GM18520 (cell line): Measurements from ENCODE around the gene OGG1.

ENCODE experiments used
- ATAC-seq: cut with Tn5 transposase; IDR thresholded peaks from one replicate; pipeline ENCODE4 v1.9.1; 2021; ENCODE audit not compliant: unreplicated experiment

OGG1 gene

DNA sequence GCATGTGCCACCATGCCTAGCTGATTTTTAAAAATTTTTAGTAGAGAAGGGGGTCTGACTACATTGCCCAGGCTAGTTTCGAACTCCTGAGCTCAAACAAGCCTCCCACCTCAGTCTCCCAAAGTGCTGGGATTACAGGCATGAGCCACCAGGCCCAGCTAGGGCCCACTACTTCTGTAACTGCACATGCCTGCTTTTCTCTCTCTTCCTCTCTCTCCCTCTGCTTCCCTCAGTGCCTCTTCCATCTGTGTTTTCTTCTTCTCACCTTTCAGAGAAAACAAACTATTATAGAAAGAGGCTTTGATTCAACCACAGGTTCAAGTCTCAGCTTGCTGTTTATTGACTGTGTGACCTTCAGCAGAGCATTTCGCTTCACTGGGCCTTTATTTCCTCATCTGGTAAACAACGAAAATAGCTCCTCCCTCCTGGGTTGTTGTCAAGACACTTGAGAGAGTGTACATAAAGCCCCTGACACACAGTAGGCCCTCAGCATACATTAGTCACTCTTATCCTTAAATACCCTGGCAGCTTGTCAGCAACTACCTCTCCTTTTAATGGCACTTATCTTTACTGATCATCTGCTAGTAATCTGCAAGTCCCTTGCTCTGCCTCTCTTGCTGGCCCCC lies 32.3 kb downstream of the OGG1 start:
- ATAC-seq = no peak

DNA sequence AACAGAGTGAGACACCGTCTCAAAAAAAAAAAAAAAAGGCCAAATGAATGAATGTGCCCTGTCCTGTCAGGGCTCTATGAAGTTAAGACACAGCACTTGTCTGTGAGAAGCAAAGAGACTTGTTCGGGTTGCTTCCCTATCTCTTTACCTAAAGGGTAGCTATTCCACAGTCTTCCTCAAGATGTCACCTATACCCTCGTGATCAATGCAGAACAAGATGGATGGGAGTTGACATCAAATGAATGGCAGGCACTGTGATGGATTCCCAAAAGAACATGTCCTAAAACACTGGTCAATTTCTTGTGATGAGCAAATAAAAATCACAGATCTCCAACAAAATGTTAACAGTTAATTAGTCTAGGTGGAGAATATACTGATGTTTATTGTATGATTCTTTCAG lies 33.0 kb downstream of the OGG1 start:
- ATAC-seq = no peak

DNA sequence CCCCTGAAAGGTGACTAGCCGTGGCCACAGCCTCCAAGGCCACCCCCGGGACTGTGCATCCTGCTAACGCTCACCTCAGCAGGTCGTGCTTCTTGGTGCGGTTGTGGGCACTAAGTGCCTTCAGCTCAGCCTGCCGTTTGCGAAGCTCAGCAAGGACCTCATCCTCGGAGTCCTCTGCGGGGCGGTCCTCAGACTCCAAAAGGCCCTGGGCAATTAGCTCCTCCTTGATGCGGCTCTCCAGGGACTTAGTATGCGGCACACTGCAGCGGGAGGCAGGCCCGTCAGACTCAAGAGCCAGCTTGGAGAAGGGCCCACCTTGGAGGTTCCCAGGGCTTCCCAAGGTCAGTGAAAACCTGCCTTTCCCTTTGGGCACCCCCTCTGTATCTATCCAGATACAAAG lies 34.2 kb downstream of the OGG1 start:
- no peak for ATAC-seq

DNA sequence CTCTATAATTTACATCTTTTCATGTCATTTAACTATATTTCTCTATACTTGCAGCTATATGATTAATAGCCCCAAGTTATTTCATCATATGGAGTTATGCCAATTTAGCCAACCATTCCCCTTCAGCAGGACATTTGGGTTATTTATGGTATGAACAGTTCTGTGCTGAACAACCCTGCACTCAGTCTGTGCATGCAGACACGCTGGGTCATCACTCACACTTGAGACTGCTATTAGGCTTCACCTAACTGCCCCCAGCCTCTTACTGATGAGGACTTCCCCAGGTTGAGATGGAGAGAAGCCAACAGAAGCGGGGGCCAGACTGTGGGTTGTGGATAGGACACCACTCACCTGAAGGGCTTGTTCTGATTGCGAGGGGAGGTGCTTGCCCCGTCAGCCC lies 35.2 kb downstream of the OGG1 start:
- ATAC-seq = no peak

DNA sequence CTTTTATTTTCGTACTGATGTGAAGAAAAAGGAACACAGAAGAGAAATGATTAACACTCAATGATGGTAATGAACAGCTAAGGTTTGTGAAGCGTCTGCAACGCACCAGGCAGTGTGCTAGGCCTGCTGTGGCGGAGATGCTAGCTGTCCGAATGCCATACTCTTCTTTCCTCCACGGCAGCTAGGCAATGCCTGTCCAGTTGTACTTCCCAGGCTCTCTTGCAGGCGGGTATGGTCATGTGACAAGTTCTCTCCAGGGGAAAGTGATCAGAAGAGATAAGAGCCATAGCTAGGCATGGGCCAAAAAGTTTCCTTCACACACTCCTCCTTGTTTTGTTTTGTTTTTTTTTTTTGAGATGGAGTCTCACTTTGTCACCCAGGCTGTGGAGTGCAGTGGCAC lies 35.9 kb downstream of the OGG1 start:
- no peak for ATAC-seq

DNA sequence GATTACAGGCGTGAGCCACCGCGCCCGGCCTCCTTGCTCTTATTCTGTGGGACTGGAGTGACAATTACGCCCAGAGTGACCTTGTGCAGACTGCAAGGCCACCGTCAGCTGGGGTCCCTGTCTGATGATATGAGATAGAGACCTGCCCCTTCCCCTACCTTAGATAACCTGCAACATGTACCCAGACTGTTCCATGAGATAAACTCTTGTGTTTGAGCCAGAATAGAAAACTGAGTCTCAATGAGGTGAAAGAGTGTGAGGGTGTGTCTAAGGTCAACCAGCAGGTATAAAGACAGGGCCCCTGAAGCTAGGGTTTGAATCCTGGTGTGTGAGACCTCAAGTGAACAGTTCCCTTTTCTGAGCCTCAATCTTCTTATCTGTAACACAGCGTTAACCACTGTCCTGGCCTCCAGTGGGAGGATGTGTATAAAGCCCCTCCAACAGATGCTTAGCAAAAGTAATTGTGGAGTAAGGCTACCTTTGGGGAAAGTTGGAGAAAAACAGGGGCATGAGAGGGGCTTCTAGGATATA lies 36.5 kb downstream of the OGG1 start:
- no peak for ATAC-seq

DNA sequence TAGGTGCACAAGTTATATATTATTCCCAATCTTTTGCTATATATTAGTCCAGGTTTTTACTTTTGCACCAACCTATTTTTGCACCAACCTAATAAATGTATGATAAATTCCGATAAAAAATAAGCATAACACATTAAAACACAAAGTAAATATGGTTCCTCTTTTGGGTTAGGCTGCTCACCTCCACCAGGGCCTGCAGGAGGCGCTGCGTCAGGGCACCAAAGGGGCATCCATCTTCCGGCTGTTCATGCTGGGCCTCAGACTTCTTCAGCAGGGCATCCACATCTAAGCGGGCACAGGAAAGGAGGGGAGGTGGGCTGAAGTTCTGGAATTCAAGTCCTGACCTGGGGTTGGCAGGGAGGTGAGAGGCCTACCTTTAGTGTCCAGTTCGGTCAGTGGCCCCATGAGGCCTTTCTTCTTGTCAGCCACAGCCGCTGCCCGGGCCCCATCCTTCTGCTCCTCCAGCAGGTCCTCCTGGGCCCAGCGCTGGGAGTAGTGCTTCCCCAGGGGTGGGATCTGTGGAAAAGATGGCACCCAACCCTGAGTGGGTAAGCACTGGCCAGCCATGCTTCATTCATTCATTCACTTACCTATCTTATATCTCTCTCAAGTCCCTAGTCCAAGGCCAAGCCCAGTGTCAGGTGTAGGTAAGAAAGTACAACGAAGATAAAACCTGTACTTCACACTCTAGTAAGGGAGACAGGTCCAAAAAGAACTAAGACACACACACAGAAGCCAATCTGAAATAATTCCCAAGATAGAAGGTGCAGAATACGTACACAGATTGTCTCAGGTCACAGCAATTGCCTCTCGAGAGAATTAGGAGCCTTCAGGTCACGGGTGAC lies 37.3 kb downstream of the OGG1 start:
- ATAC-seq = no peak

DNA sequence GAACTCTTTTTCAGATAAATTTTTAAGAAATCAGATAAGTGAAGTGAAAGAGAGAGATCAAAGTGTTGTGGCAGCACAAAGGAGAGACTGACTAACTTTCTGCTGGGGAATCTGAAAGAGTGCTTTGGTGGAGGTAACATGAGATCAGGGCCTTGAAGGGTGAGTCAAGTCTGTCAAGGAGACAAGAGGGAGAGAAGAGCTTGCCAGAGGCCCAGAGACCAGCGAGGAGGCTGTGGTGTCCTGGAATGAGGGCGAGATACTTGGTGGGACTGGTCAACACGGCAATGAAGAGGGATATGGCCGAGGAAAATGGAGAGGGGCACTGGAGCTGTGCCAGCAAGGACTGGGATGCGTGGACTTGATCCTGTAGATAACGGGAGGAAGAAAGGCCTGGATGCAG lies 38.0 kb downstream of the OGG1 start:
- ATAC-seq = no peak

DNA sequence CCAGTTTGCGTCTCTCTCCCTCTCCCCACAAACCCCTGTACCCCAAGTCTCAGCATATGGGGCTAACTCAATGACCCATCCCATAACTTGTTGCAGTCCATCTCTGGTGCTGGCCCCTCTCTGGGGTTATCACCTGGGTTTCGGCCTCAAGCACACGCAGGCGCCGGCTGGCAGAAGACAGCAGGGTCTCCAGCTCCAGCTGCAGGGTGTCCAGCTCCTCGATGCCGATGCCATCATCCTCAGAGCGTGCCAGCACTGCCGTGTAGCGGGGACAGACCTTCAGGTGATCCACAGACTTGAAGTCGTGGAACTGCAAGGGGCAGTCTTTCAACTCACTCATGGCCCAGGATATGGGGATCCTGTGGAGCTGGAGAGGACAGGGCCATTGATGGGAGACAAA lies 41.4 kb downstream of the OGG1 start:
- ATAC-seq = no peak

DNA sequence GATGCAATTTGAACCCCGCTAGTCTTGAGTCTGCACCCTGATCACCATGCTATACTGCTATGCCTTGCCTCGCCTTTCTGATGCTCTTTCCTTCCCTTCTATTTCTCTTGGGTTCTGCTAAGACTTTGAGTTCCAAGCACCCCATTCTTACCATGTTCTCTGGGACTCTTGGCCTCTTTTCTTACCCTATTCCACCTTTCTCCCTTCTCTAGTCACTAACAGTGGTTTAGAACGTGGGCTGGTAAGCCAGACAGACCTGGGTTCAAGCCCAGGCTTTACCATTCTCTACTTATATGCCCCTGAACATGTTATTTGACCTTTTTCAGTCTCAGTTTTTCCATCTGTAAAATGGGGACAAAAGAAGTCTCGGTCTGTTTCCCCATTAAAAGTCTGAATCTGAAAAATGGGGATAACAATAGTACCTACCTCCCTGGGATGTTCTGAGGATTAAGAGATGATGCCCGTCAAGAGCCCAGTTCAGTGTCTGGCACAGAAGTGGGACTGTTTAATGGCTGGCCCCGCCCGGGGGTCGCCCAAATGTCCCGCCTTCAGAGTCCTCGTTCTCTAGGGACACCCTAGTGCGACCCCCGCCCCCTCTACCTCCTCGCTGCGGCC lies 42.1 kb downstream of the OGG1 start:
- no peak for ATAC-seq

DNA sequence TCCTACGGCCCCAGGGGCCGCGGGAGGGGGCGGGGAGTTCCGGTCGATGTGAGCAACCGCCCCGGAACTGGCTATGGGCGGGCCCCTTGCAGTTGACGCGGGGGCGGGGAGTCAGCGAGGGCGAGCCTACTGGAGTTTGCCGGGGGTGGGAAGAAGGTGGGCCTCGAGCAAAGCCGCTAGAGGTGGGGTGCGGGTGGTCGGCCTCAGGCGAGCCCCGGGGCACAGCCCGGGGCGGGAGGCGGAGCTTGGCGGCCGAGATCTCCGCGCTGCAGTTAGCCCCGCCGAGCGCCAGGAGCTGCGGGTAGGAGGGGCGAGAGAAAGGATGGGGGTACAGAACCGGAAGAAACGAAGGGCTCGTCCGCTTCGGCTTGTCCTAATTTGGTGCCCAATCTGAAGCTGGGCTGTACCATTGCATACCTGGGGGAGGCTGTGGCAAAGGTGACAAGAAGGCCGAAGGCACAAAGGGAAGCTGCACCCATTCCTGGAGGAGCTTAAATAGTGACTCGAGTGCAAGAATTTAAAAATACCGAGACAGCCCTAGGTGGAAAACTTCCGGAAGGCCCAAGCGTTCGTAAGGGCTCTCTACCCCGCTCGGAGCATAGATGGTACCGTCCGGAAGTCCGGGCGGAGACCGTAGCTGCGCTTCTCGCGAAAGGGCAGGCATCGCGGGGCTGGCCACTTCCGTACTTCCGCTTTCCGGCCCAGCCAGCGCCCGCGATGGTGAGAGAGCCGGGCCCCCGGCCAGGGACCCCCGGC lies 42.8 kb downstream of the OGG1 start, which contains the start of the genes ARPC4 and TADA3:
TSS of gene ARPC4 (plus strand) at position 678 of the 756 bp plus-strand sequence. CDS start at position 718, 40 bp downstream.
TSS of gene TADA3 (minus strand) at position 69 of the 756 bp plus-strand sequence. CDS start 1,007 bp downstream, outside the sequence.
- ATAC-seq = peak; percentile 66

DNA sequence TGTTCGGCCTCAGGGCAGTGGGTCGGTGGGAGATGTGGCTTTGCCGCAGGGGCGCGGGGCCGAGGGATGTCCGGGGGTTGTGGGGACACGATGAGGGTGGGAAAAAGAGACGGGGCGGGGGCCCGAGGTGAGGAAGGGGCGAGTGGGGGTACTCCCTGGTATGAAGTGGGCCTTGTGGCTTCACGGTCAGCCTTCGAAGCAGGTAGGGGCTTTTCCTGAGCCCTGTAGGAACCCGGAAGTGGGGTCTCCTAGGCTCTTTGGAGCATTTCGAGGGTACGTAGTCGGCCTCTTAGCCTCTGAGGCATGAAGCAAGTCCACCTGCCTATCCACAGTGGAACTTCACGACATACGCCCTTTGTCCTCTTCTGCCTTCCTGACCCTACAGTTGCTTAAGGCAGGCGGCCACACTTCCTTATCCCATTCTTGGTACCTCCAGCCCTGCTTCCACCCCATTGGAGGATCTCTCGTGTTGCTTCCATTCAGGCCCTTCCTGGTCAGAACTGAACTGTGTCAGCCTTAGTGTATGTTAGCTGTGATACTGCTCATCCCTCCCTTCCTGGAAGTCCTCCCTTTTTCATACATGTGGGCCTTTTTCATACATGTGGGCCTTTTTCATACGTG lies 43.5 kb downstream of the OGG1 start:
- no peak for ATAC-seq

DNA sequence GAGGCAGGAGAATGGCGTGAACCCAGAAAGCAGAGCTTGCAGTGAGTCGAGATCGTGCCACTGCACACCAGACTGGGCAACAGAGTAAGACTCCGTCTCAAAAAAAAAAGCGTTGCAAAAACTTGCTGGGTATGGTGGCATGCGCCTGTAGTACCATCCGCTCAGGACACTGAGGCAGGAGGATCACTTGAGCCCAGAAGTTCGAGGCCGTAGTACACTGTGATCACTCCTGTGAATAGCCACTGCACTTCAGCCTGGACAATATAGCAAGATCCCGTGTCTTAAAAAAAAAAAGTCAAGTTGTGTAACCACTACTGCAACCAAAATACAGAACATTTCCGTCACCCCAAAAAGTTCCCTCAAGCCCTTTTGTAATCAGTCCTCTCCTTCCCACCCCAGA lies 44.6 kb downstream of the OGG1 start:
- no peak for ATAC-seq

DNA sequence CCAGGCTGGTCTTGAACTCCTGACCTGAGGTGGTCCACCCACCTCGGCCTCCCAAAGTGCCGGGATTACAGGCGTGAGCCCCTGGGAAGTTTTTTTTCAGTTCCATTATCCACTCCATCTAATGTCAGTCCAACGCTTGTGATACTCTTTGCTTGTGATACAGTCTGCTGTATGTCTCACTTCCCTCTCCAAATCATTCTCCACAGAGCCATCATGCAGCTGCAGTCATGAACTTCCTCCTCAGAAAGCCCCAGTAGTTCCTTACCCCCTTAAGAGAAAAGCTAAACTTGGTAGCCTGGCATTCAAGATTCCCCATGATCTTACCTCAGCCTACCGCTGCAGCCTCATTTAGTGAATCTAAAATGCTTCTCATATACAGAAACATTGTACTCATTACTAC lies 45.5 kb downstream of the OGG1 start:
- ATAC-seq = no peak

DNA sequence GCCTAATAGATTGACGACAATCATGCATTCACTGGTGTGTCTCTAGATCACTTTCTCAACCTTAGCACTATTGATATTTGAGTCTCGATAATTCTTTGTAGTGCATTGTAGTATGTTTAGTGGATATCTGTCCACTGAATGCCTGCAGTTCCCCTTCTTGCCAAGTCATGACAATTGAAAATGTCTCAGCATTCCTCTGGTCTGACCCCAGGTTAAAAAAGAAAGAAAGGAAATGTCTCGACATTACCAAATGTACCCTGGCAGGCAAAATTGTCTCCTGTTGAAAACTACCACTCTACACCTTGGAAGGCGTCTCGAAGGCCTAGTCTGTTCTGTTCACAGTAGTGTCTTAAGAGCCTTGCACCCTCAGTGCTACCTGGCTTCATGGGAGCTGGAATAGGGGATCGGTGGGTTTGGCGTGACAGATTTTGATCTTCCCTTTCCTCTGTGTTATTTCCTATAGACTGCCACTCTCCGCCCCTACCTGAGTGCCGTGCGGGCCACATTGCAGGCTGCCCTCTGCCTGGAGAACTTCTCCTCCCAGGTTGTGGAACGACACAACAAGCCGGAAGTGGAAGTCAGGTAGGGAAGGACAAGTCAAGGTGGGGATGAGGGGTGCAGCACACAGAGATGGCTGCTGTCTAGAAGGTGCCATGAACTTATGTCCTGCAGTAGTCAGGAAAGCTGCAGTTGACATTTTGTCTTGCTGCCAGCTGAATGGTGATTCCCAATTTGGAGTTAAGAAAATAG lies 47.6 kb downstream of the OGG1 start:
- ATAC-seq = no peak

DNA sequence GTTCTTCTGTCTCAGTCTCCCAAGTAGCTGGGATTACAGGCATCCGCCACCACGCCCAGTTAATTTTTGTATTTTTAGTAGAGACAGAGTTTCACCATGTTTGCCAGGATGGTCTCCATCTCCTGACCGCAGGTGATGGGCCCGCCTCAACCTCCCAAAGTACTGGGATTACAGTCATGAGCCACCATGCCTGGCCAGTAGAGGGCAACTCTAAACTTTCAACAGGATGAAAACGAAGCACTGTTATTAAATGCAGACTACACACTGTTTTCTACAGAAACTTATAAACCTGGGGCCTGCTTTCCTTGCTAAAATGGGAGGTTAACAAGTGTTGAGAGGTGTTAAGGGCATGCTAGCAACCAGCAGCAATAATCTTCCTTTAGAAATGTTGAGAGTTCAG lies 50.8 kb downstream of the OGG1 start:
- no peak for ATAC-seq

DNA sequence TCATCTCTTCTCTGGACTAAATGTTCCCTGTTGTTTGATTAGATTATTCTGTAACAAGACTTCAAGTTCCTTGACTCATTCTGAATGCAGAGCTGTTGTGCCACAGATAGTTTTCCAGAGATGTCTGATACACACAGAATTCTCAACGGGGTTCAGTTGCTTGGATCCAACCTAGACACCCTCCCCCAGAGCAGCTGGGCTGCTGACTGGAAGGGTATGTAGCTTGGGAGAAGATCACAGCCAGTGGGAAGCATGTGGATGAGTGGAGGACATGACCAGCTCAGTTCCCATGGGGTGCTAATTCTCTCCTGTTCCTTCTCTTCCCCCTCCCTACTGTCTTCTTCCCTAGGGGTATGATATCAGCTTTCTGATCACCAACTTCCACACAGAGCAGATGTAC lies 53.7 kb downstream of the OGG1 start:
- ATAC-seq = no peak

DNA sequence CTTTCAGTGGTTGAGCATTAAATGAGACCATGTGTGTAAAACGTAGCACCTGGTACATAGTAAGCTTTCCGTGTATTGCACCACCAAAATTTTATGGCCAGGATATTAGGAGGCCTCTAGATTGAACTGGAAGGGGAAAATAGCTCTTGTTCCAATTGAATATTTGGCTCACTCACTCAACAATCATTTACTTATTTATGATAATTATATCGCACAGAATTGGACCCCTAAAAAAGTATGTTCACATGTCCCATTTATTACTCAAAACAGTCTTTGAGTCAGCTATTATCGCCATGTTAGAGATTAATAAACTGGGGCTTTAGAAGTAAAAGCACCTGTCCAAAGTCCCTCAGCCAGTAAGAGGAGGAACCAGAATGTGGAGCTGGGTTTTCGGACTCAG lies 55.2 kb downstream of the OGG1 start:
- no peak for ATAC-seq

DNA sequence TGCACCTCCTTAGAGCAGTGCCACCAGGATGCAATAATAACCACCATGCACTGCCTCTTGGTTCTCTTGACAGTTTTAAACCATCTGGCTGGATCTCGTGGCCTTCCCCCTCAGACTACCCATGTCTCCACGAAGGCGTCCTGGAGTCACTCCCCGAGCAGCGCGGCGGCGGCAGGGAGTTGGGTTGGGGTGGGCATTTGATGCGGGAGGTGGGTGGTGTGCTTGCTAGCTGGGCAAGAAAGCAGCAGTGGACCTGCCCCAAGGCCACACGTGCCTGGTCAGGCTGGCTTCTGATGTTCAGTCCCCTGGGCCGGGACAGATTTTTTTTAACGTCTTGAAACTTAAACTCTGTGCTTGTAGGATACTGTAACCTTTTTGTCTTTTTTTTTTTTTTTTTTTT lies 56.4 kb downstream of the OGG1 start:
- no peak for ATAC-seq
